SW 1271 (cell line): ENCODE results near the gene SNRNP200.
"Not testable (repeated sequence)": the region's sequence is repeated elsewhere in the genome, so short reads cannot be mapped to it uniquely, and the experiment has no call there.

Experiments
- DNase-seq, 2 experiments: peaks; one replicate each; lab custom pipeline; 2025; lab: John Stamatoyannopoulos, UW

SNRNP200 gene

DNA sequence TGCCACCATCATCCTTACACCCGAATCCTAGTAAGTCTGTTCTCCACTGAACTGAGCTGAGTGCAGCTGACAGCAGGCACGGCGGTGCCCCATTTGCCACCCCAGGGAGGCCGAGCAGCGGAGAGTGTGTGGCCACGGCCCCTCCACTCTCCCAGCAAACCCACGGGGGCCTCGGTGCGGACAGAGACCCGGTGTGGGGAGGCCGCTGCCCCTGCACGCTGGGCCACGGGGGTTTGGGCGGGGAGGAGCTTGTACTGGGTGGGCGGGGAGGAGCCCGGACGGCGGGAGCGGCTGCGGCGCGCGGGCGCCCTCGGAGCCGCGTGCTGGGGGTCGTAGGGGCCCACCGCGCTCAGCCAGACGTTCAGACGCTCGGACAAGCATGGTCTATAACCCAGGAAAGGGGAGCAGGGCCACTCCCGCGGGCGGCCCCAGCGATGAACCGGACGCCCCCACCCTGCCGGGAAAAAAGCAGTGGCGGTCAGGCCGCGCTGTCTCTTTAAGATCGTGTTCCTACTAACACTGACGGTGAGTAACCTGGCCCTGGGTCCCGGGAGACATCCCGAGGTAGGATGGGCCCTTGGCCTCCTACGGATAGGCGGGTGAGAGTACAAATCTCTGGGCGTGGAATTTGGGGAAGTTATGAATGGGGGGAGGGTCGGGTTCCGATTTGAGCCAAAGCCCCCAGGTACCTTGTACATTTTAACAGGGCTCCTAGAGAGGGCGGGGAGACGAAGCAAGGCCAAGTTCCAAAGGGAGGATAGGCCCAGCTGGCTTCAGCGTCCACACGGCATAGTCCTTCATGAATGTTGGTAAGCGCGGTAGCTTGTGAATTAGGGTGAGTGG lies 19.9 kb upstream of the SNRNP200 start, which contains the start of gene ITPRIPL1:
ITPRIPL1 (plus strand) TSS at position 277 of the 843 bp plus-strand sequence; CDS start at position 800, 523 bp downstream.
- DNase-seq, result no peak

DNA sequence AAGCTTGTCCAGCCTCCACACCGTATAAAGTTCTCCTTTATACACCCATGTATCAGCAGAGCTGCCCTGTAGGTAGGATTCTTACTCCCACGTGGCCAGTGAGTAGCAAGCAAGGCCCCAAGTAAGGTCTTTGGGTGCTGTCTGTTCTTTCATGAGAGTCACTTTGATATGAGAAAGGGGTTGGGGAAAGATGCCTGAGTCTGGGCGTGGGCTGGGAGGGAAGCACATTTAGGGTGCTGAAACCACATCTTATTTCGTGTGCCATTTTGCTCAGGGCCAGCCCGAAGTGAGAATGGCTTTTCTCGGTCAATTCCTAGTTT lies 19.3 kb upstream of the SNRNP200 start:
- no peak for DNase-seq

- no peak for DNase-seq
These were observed 18.5 kb upstream of the SNRNP200 start for GRCh38 chr2:96323849-96324248.

DNA sequence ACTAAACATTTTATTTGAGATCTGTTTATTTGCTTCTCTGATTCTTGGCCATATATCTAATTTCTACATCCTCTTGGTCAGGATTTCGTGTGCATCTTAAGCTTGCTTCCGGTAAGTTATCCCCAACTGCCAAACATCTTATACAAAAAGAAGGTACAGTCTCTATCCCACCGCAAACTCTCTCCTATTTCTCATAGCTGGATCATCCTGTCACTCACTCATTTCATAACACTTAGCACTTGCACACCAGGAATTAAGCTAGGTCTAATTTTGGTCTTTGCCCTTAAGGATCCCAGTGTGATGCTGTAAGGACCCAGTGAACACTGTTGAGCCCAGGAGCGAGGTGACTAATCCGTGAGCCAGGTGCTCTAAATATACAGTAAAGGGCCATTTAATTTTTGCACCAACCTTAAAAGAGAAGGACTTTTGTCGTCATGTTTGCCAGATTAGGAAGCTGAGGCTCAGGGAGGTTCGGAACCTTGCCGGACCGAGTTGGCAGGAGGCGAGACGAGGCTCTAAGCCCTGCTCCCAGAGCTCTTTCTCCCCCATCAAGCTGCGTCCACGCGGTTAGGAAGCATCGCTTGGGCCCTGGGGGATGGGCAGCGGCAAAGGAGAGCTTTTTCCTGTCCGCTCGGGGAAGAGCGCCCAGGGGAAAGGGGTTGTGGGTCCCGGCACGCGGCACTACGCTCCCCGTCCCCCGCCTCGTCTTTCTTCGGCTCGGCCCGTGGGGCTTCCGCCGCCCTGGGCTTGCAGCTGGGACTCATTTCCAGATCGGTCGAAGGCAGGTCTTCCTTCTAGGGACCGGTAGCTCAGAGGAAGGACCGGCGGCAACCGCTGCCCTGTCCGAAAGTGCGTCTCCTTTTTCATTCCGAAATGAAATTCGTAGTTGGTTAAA lies 15.6 kb upstream of the SNRNP200 start:
- peak; percentile 37 to 69 for DNase-seq

DNA sequence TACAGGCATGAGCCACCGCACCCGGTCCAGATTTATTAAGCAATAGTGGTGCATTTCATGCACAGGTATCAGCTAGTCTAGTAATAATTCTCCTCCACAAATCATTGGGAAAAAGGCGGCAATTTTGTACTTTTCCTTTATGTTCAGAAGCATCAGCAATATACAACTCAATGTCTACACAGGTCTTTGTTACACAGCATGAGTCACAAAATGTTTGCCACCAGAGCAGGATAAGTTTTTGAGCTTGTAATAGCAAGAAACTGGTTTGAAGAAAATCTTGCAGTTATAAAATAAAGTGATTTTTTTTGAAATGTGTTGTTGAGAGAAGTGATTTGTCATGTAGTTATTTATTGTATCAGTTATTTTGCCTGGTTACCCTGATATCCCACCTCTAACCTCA lies 15.0 kb upstream of the SNRNP200 start:
- peak in 1 of 2 experiments; percentile 14 for DNase-seq

DNA sequence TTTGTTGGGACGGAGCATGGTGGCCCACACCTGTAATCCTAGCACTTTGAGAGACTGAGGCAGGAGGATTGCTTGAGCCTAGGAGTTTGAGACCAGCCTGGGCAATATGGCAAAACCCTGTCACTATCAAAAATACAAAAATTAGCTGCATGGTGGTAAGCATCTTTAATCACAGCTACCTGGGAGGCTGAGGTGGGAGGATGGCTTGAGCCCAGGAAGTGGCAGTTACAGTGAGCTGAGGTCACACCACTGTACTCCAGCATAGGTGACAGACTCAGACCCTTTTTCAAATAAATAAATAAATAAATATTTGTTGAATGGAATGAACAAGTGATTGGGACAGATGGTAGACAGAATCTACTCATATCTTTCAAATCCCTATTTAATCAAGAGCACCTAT lies 14.1 kb upstream of the SNRNP200 start:
- DNase-seq, result no peak

DNA sequence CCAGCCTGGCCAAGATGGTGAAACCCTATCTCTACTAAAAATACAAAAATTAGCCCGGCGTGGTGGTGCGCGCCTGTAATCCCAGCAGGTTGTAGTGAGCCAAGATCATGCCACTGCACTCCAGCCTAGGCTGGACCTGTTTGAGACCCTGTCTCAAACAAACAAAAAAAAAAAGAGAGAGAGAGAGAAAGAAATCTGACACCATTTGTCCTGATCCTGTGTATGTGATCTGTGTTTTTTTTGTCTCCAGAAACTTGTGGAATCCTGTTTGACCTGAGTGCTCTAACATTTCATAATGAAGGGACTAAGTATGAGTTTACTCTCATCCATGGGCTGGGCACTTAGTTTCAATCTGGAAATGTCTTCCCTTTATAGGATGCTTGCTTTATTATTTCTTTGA lies 13.4 kb upstream of the SNRNP200 start:
- DNase-seq, result no peak

GRCh38 chr2:96317584-96317997 lies 12.2 kb upstream of the SNRNP200 start:
- DNase-seq, result no peak

- no peak for DNase-seq
These were observed 11.7 kb upstream of the SNRNP200 start for GRCh38 chr2:96316999-96317398.

- peak in 1 of 2 experiments; percentile 42 for DNase-seq
These were observed 10.2 kb upstream of the SNRNP200 start for GRCh38 chr2:96315400-96316071.

- no peak for DNase-seq
These were observed 9.7 kb upstream of the SNRNP200 start for GRCh38 chr2:96315005-96315399.

GRCh38 chr2:96308248-96308647 lies 2.9 kb upstream of the SNRNP200 start:
- no peak for DNase-seq

DNA sequence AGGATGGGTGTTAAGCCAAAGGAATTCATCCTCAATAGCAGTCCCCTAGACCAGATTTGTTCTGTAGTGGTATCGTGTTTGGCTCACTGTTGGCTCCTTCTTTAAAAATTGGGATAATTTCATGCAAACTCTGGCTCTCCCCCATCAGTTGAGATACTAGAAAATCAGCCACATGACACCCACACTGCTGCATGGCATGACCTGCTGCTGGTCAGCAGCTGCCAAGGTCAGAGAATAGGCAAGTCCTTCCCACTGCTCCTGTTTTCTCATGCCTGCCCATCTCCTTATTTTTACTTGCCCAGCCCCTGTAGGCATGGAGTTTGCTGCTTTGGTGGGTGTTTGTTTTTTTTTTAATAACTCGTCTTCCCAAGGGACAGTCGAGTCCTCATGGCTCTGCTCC lies 1.0 kb upstream of the SNRNP200 start:
- no peak for DNase-seq

GRCh38 chr2:96305979-96306308 lies 598 bp upstream of the SNRNP200 start:
- DNase-seq, result no peak

DNA sequence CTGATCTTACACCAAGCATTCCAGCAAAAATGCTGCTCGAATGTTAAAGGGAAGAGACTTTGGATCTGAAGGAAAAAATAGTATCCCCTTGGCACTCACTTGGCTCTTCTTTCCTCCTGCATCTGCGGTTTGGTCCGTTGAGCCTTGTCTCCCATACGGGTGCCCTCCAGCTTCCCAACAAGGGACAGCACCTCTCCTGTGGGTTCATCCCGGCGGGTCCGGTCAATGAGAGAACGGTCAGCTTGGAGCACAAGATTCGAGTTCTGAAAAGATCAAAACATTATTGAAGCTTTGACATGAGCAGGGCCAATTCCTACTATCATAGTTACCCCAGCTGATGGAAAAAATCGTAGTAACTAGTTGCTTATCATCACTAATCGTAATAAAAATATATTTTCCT lies 740 bp downstream of the SNRNP200 start:
- DNase-seq, result no peak

DNA sequence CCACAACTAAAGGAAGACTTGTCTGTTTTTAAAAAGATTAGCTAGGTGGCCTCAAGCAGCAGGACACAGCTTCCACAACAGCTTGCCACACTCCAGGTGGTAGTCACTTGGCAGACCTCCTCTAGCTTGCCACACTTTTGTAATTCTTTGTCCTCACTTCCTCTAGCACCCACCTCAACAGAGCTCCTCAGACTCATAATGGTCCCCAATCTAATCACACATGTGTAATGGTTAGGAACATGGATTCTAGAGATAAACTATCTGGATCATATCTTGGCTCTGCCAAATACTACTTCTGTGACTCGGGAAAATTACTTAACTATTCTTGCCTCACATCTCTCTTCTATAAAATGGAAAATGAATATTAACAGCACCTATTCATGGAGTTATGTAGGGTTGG lies 3.5 kb downstream of the SNRNP200 start:
- DNase-seq, result no peak

DNA sequence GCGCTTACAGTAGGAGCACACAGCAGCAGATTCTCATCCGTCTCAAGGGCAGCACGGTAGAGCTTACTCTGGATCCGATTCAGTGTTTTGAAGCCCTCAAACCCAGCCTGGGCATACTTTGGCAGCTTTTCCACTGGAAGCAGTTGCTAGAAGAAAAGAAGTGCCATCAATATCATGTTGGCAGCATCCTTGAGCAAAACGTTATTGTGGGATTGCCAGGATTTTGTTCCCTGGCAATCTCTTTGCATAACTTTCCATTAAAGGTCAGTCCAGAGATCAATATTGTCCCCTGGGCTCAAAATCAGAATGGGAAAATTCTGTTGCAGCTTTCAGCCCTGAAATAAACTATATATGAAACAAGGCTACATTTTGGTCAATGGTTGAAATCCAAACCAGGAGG lies 8.4 kb downstream of the SNRNP200 start:
- no peak for DNase-seq

DNA sequence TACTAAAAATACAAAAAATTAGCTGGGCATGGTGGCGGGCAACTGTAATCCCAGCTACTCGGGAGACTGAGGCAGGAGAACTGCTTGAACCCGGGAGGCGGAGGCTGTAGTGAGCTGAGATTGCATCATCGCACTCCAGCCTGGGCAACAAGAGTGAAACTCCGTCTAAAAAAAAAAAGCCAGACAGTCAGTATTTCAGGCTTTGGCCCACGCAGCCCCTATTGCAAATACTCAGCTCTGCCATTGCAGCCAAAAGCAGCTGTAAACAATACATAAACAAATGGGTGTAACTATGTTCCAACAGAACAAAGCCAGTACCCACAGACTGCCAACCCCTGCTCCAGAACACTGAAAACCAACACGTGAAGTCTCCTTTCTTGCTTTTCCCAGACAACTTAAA lies 11.1 kb downstream of the SNRNP200 start:
- not testable (repeated sequence) for DNase-seq

DNA sequence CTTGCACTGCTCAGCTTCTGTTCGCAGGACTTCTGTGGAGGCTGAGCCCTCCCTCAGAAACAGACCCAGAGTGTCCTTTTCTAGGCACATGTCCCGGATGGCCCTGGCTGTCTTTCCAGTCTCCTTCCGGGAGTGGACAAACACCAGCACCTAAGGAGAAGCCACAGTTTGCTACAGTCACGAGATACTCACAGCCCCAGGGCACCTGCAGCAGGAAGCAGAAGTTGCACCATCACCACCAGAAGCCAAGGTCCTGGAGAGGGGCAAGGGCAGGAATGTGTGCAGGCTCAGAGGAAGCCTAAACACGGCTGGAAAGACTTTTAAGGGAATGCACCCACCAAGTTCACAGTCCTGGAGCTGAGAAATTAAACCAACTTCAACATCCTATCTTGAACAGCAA lies 13.6 kb downstream of the SNRNP200 start:
- DNase-seq, result no peak

GRCh38 chr2:96287273-96287856 lies 18.0 kb downstream of the SNRNP200 start:
- no peak for DNase-seq

DNA sequence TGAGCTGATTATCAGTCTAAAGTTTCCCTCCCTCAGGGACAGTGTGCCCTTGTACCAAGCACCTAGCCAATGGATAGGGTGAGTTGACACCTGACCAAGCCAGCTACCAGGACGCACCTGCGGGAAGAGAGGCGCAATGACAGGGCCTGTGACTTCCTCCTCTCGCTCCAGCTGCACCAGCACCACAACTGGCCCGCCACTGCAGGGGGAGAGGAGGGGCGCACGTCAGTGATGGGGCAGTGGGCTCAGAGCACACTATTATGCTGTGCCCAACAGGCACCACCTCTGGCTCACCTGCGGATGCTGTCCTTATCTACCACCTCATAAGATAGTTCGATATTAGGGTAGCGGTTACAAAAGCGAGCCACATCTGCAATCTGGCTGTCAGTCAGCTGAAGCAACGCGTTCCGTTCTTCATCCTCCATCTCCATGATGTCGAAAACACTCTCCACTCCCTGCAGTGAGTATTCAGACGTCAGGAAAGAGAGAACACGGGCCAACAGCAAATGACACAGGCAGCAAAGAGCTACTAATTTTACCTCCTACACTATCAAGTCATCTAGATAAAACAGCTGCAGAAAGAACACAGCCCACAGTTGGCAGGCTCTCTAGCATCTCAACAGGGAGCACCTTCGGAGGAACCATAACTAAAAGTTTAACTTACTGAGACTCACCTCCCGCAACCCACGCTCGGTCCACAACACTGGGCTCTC lies 28.4 kb downstream of the SNRNP200 start:
- DNase-seq, result no peak
